Activated CD8-positive, alpha-beta memory T cell treated with anti-CD3 and anti-CD28 coated beads, Interleukin-2, amount 50 U/mL, for 24 hours (primary cell): ENCODE measurements around the gene TMPRSS2.
"Not testable (repeated sequence)": the region's sequence is repeated elsewhere in the genome, so short reads cannot be mapped to it uniquely, and the experiment has no call there.

ENCODE experiments used
- DNase-seq: peaks from one replicate; pipeline ENCODE4 v3.0.0-alpha.2; 2020; ENCODE audit errors: extremely low read depth

Gene TMPRSS2

GRCh38 chr21:41426676-41427404 is 81.1 kb downstream of the TMPRSS2 start:
- DNase-seq, result no peak

- peak; percentile 53 for DNase-seq
Observed at GRCh38 chr21:41425954-41426675, 81.8 kb downstream of the TMPRSS2 start, which contains the start of gene MX1. Gene MX1 (plus strand): TSS chr21:41426239. CDS start chr21:41432071, 5,832 bp downstream.

GRCh38 chr21:41425588-41425953 is 82.4 kb downstream of the TMPRSS2 start:
- no peak for DNase-seq

- DNase-seq, result not testable (repeated sequence)
Observed at GRCh38 chr21:41423305-41423636, 84.7 kb downstream of the TMPRSS2 start.

- DNase-seq, result no peak
Observed at GRCh38 chr21:41422546-41423304, 85.2 kb downstream of the TMPRSS2 start.

GRCh38 chr21:41420998-41421397 is 87.0 kb downstream of the TMPRSS2 start:
- DNase-seq, result not testable (repeated sequence)

- DNase-seq, result no peak
Observed at GRCh38 chr21:41419921-41420862, 87.8 kb downstream of the TMPRSS2 start.

- no peak for DNase-seq
Observed at GRCh38 chr21:41418956-41419680, 88.8 kb downstream of the TMPRSS2 start.

GRCh38 chr21:41418393-41418792 is 89.6 kb downstream of the TMPRSS2 start:
- no peak for DNase-seq

- DNase-seq, result not testable (repeated sequence)
Observed at GRCh38 chr21:41417505-41417904, 90.5 kb downstream of the TMPRSS2 start.
